Measurements from ENCODE around the gene PPP6R3. TPM values are rescaled to one million over a fixed set of nuclear protein-coding genes. Genes with fewer than 3 reads are reported as not detected.

The PPP6R3 gene
- total and polyA plus RNA-seq, 2 donors (not counting 3 experiments of a cell fraction or from before 2014, with no cell fraction given): 31.7 to 98.8 TPM

- intact Hi-C loops (cut with micrococcal nuclease) (no loop called here), dilution Hi-C loops (cut with MboI; ENCODE audit: extremely low pct_ligation_motif_present, low sequenced_read_pairs) (no loop called here)
- Histone ChIP-seq H3K9me3 (replicated peaks; ENCODE audit: control insufficient read depth, insufficient read depth, low read length) (no peaks in the 10 kb centered on the region), H3K4me1 (ENCODE audit: control insufficient read depth, extremely low read depth, insufficient read depth, low read length) (peaks cover 8% of the 10 kb centered on the region), H2AFZ (ENCODE audit: low read depth, low read length) (no peak overlapping the region), H3K36me3 (ENCODE audit: control insufficient read depth in 2 of 2, extremely low read depth in 1 of 2, insufficient read depth in 2 of 2, low read length in 2 of 2) (no peaks in the 10 kb centered on the region), H3K4me2 (ENCODE audit: insufficient read depth, low read length) (no peak overlapping the region), H3K27me3 (ENCODE audit: control insufficient read depth in 2 of 2, insufficient read depth in 2 of 2, low read length in 2 of 2) (no peaks in the 10 kb centered on the region), H3K4me3 (replicated peaks in 1 of 3; ENCODE audit: insufficient read depth in 1 of 3, low read depth in 1 of 3, low read length in 3 of 3) (no peak overlapping the region), H3K27ac (ENCODE audit: insufficient read depth, low read depth, low read length) (no peak overlapping the region), H3K79me2 (ENCODE audit: control insufficient read depth, insufficient read depth, low read length) (peaks cover 89% of the 10 kb centered on the region), H3K9ac (replicated peaks; ENCODE audit: extremely low read depth, insufficient read depth, low read length) (no peak overlapping the region), H4K20me1 (replicated peaks; ENCODE audit: control insufficient read depth, extremely low read depth, insufficient read depth, low read length) (peaks cover 28% of the 10 kb centered on the region), H3K9me1 (replicated peaks; ENCODE audit: control insufficient read depth, extremely low read depth, insufficient read depth, low read length) (no peaks in the 10 kb centered on the region)
- FAIRE-seq (peak; percentile 63), DNase-seq (ENCODE audit: low read depth, low spot score) (no peak)
- BruUV-seq (replicated peaks): no TSS peak
- ChIA-PET POLR2A (no interaction called here), CTCF (no interaction called here)
- TF ChIP-seq MYC (IDR thresholded peaks at IDR 0.05; ENCODE audit: low read depth, low read length) (no peak), CTCF (IDR thresholded peaks at IDR 0.05; ENCODE audit: extremely low read depth in 1 of 2, insufficient read depth in 1 of 2, low read depth in 1 of 2, low read length in 2 of 2) (no peak)
Observed at GRCh38 chr11:68471360-68472340, 11.1 kb downstream of the PPP6R3 start.

- BruUV-seq (replicated peaks): no TSS peak
- H3K4me3 ChIP-seq (replicated peaks in 1 of 3; ENCODE audit: insufficient read depth in 1 of 3, low read depth in 1 of 3, low read length in 3 of 3): no peak overlapping the region
- TF ChIP-seq EZH2 (IDR thresholded peaks at IDR 0.05; ENCODE audit: borderline replicate concordance, low read depth, low read length, severe bottlenecking): no peak
- no peak for TF ChIP-seq FOS (IDR thresholded peaks at IDR 0.05; ENCODE audit: borderline replicate concordance, insufficient read depth, low read length)
- H2AFZ ChIP-seq (ENCODE audit: low read depth, low read length): no peak overlapping the region
- H3K4me2 ChIP-seq (ENCODE audit: insufficient read depth, low read length): no peak overlapping the region
- intact Hi-C loops (cut with micrococcal nuclease) (no loop called here), dilution Hi-C loops (cut with MboI; ENCODE audit: extremely low pct_ligation_motif_present, low sequenced_read_pairs) (no loop called here)
- no peaks in the 10 kb centered on the region for H3K27me3 ChIP-seq (ENCODE audit: control insufficient read depth in 2 of 2, insufficient read depth in 2 of 2, low read length in 2 of 2)
- H3K36me3 ChIP-seq (ENCODE audit: control insufficient read depth in 2 of 2, extremely low read depth in 1 of 2, insufficient read depth in 2 of 2, low read length in 2 of 2): no peaks in the 10 kb centered on the region
- POLR2A ChIA-PET: no interaction called here
- CTCF ChIA-PET: no interaction called here
- DNase-seq (ENCODE audit: low read depth, low spot score): no peak
- H3K9me1 ChIP-seq (replicated peaks; ENCODE audit: control insufficient read depth, extremely low read depth, insufficient read depth, low read length): no peaks in the 10 kb centered on the region
- peaks cover 8% of the 10 kb centered on the region for H3K4me1 ChIP-seq (ENCODE audit: control insufficient read depth, extremely low read depth, insufficient read depth, low read length)
- H4K20me1 ChIP-seq (replicated peaks; ENCODE audit: control insufficient read depth, extremely low read depth, insufficient read depth, low read length): peaks cover 27% of the 10 kb centered on the region
- no peak overlapping the region for H3K9ac ChIP-seq (replicated peaks; ENCODE audit: extremely low read depth, insufficient read depth, low read length)
- FAIRE-seq: no peak
- peaks cover 89% of the 10 kb centered on the region for H3K79me2 ChIP-seq (ENCODE audit: control insufficient read depth, insufficient read depth, low read length)
- no peak overlapping the region for H3K27ac ChIP-seq (ENCODE audit: insufficient read depth, low read depth, low read length)
- no peaks in the 10 kb centered on the region for H3K9me3 ChIP-seq (replicated peaks; ENCODE audit: control insufficient read depth, insufficient read depth, low read length)
Observed at GRCh38 chr11:68472778-68473177, 12.2 kb downstream of the PPP6R3 start.

All from endothelial cell of umbilical vein (primary cell).